H1 (cell line): ENCODE measurements around the gene DRD2. TPM values are rescaled to one million over a fixed set of nuclear protein-coding genes. Genes with fewer than 3 reads are reported as not detected.

Source experiments
- CTCF ChIA-PET: fragments of 300-600 bp; sonication (Branson Sonifier 250); formaldehyde crosslinking; loops from one replicate; lab custom pipeline; 2021; ENCODE audit not compliant: partially characterized antibody; lab: Charles Lee
- POLR2A ChIA-PET: fragments of 300-600 bp; sonication (Branson Sonifier 250); formaldehyde crosslinking; loops from one replicate; lab custom pipeline; 2021; ENCODE audit warnings: inconsistent platforms; ENCODE audit not compliant: partially characterized antibody; lab: Charles Lee
- DNase-seq, 2 experiments: peaks; one replicate each; pipeline versions ENCODE4 v3.0.0 to v3.0.0-alpha.2; 2010 to 2022; ENCODE audit warnings: low spot score in 2 of 2, low read depth in 1 of 2, mixed read lengths in 1 of 2
- FAIRE-seq: peaks from 2 replicates; lab custom pipeline; 2011; peaks lifted over from hg19 to GRCh38; lab: Jason Lieb, UNC
- H2AFZ ChIP-seq: 2 replicates; pipeline ENCODE4 v1.8.1; 2012; ENCODE audit warnings: low read length, inconsistent platforms
- H2AK5ac ChIP-seq: 2 replicates; pipeline ENCODE4 v1.6.1; 2013; ENCODE audit warnings: low read depth, low read length
- H2BK120ac ChIP-seq: replicated peaks from 2 replicates; pipeline ENCODE3; 2013; ENCODE audit warnings: low read depth, low read length, inconsistent platforms
- H2BK12ac ChIP-seq: 2 replicates; pipeline ENCODE4 v1.6.1; 2013; ENCODE audit warnings: low read depth, low read length
- H2BK15ac ChIP-seq: 2 replicates; pipeline ENCODE4 v1.6.1; 2013; ENCODE audit warnings: low read length
- H2BK20ac ChIP-seq: 2 replicates; pipeline ENCODE4 v1.6.1; 2013; ENCODE audit warnings: low read length
- H2BK5ac ChIP-seq: 2 replicates; pipeline ENCODE4 v1.6.1; 2013; ENCODE audit warnings: low read depth, low read length
- H3K14ac ChIP-seq: 2 replicates; pipeline ENCODE4 v1.6.1; 2013; ENCODE audit warnings: inconsistent platforms; ENCODE audit not compliant: insufficient read length
- H3K18ac ChIP-seq: 2 replicates; pipeline ENCODE4 v1.6.1; 2013; ENCODE audit warnings: low read length; ENCODE audit errors: extremely low read depth
- H3K23ac ChIP-seq: 2 replicates; pipeline ENCODE4 v1.6.1; 2013; ENCODE audit warnings: inconsistent platforms; ENCODE audit not compliant: insufficient read length
- H3K23me2 ChIP-seq: 2 replicates; pipeline ENCODE4 v1.6.1; 2013; ENCODE audit warnings: low read depth, low read length
- H3K27ac ChIP-seq: 2 replicates; pipeline ENCODE4 v1.6.1; 2011; ENCODE audit warnings: low read depth, low read length, inconsistent platforms
- H3K27me3 ChIP-seq, 4 experiments: replicated peaks in 1 of 4; 1 replicate in 1 of 4; 2 replicates in 3 of 4; pipeline versions ENCODE4 v1.6.1 to v1.8.1; 2011 to 2013; ENCODE audit warnings: low read length in 3 of 4, mild to moderate bottlenecking in 3 of 4, inconsistent platforms in 2 of 4, mixed read lengths in 2 of 4, moderate library complexity in 1 of 4; ENCODE audit not compliant: control insufficient read depth in 3 of 4, insufficient read depth in 3 of 4; ENCODE audit errors: extremely low read depth in 1 of 4
- H3K36me3 ChIP-seq, 4 experiments: 2 replicates each; pipeline versions ENCODE4 v1.6.1 to v1.8.1; 2011 to 2013; ENCODE audit warnings: mild to moderate bottlenecking in 4 of 4, low read length in 3 of 4, moderate library complexity in 2 of 4, control low read depth in 1 of 4, inconsistent platforms in 1 of 4; ENCODE audit not compliant: insufficient read depth in 4 of 4, control insufficient read depth in 2 of 4
- H3K4ac ChIP-seq: replicated peaks from 2 replicates; pipeline ENCODE3; 2013; ENCODE audit warnings: low read length, low read depth, mixed read lengths, inconsistent platforms; ENCODE audit not compliant: insufficient read length
- H3K4me1 ChIP-seq, 4 experiments: replicated peaks in 1 of 4; 1 replicate in 1 of 4; 2 replicates in 3 of 4; pipeline versions ENCODE4 v1.6.1 to v1.8.1; 2011 to 2013; ENCODE audit warnings: low read length in 3 of 4, inconsistent platforms in 2 of 4, mixed read lengths in 1 of 4; ENCODE audit not compliant: insufficient read depth in 4 of 4, control insufficient read depth in 3 of 4
- H3K4me2 ChIP-seq, 2 experiments: 2 replicates each; pipeline versions ENCODE4 v1.6.1 to v1.8.1; 2011 to 2013; ENCODE audit warnings: low read depth in 2 of 2, low read length in 2 of 2, control low read depth in 1 of 2, inconsistent platforms in 1 of 2, mild to moderate bottlenecking in 1 of 2; ENCODE audit not compliant: insufficient read depth in 1 of 2
- H3K4me3 ChIP-seq, 4 experiments: fragments of 200-600, 300-600 bp in 1 of 4; sonication (generic), shearing (Covaris generic), sonication (Bioruptor Twin) in 1 of 4; 2 replicates each; pipeline versions ENCODE4 v1.5.1 to v1.8.1; 2011 to 2016; ENCODE audit warnings: low read length in 4 of 4, low read depth in 3 of 4, control low read depth in 2 of 4, inconsistent platforms in 2 of 4, mild to moderate bottlenecking in 2 of 4, mixed read lengths in 1 of 4, moderate library complexity in 1 of 4; ENCODE audit not compliant: insufficient read depth in 2 of 4; ENCODE audit errors: extremely low read depth in 1 of 4
- H3K56ac ChIP-seq: replicated peaks from 2 replicates; pipeline ENCODE3; 2013; ENCODE audit warnings: low read depth, mild to moderate bottlenecking, mixed read lengths, low read length, inconsistent platforms; ENCODE audit not compliant: insufficient read length
- H3K79me1 ChIP-seq: 2 replicates; pipeline ENCODE4 v1.6.1; 2013; ENCODE audit warnings: low read depth, low read length, control low read depth
- H3K79me2 ChIP-seq, 2 experiments: 2 replicates each; pipeline versions ENCODE4 v1.6.1 to v1.8.1; 2012 to 2013; ENCODE audit warnings: low read length in 2 of 2, mild to moderate bottlenecking in 2 of 2, inconsistent platforms in 1 of 2; ENCODE audit not compliant: insufficient read depth in 2 of 2, control insufficient read depth in 1 of 2
- H3K9ac ChIP-seq, 4 experiments: replicated peaks in 1 of 4; 1 replicate in 1 of 4; 2 replicates in 3 of 4; pipeline versions ENCODE4 v1.6.1 to v1.8.1; 2011 to 2013; ENCODE audit warnings: low read depth in 3 of 4, low read length in 3 of 4, control low read depth in 2 of 4, mild to moderate bottlenecking in 2 of 4, moderate library complexity in 2 of 4, inconsistent platforms in 1 of 4; ENCODE audit errors: extremely low read depth in 1 of 4
- H3K9me3 ChIP-seq, 2 experiments: 2 replicates each; pipeline versions ENCODE4 v1.6.1 to v1.8.1; 2012 to 2013; ENCODE audit warnings: mild to moderate bottlenecking in 2 of 2, moderate library complexity in 2 of 2, control low read depth in 1 of 2, inconsistent platforms in 1 of 2, low read depth in 1 of 2, low read length in 1 of 2, mixed read lengths in 1 of 2; ENCODE audit not compliant: insufficient read depth in 2 of 2
- H4K20me1 ChIP-seq, 2 experiments: replicated peaks in 1 of 2; 2 replicates each; pipeline versions ENCODE3 to v1.8.1; 2011 to 2013; ENCODE audit warnings: inconsistent platforms in 2 of 2, low read length in 2 of 2, mild to moderate bottlenecking in 1 of 2; ENCODE audit not compliant: insufficient read depth in 2 of 2, control insufficient read depth in 1 of 2
- H4K5ac ChIP-seq: 2 replicates; pipeline ENCODE4 v1.6.1; 2013; ENCODE audit warnings: low read length, low read depth, mixed read lengths, inconsistent platforms; ENCODE audit not compliant: insufficient read length
- H4K8ac ChIP-seq: 2 replicates; pipeline ENCODE4 v1.8.0; 2013; ENCODE audit warnings: mild to moderate bottlenecking, moderate library complexity, low read length, inconsistent platforms; ENCODE audit not compliant: insufficient read depth; ENCODE audit errors: extremely low read depth
- H4K91ac ChIP-seq: replicated peaks from 2 replicates; pipeline ENCODE3; 2013; ENCODE audit warnings: low read length, mixed read lengths, inconsistent platforms; ENCODE audit not compliant: insufficient read length
- BCL11A ChIP-seq, 2 experiments: IDR thresholded peaks; one replicate each; pipeline ENCODE4 v1.6.1; 2011; ENCODE audit warnings: low read depth in 2 of 2, low read length in 2 of 2, mild to moderate bottlenecking in 2 of 2
- CEBPB ChIP-seq: IDR thresholded peaks from 2 replicates; pipeline ENCODE4 v1.6.1; 2012; ENCODE audit warnings: low read depth, low read length
- CREB1 ChIP-seq: IDR thresholded peaks from 2 replicates; pipeline ENCODE4 v1.6.1; 2012; ENCODE audit warnings: inconsistent platforms
- E2F6 ChIP-seq: IDR thresholded peaks from 2 replicates; pipeline ENCODE4 v1.6.1; 2012; ENCODE audit warnings: inconsistent platforms
- FOSL1 ChIP-seq: IDR thresholded peaks from 2 replicates; pipeline ENCODE4 v1.6.1; 2011; ENCODE audit warnings: mild to moderate bottlenecking, low read depth, low read length, moderate library complexity; ENCODE audit not compliant: insufficient read depth
- HDAC2 ChIP-seq, 2 experiments: fragments of 300-600 bp in 1 of 2; sonication (generic) in 1 of 2; IDR thresholded peaks; 2 replicates each; pipeline ENCODE4 v1.6.1; 2011 to 2012; ENCODE audit warnings: low read depth in 2 of 2, low read length in 2 of 2, mild to moderate bottlenecking in 2 of 2, moderate library complexity in 2 of 2, borderline replicate concordance in 1 of 2, inconsistent platforms in 1 of 2
- JUN ChIP-seq: IDR thresholded peaks from 2 replicates; pipeline ENCODE4 v1.6.1; 2011; ENCODE audit warnings: low read depth, mild to moderate bottlenecking, improper control_type of control experiment, low read length
- NANOG ChIP-seq: IDR thresholded peaks from 2 replicates; pipeline ENCODE4 v1.6.1; 2011; ENCODE audit warnings: low read length, low read depth, mild to moderate bottlenecking, inconsistent platforms; ENCODE audit not compliant: insufficient read depth, poor library complexity, severe bottlenecking
- POLR2AphosphoS5 ChIP-seq: IDR thresholded peaks from 2 replicates; pipeline ENCODE4 v1.6.1; 2011; ENCODE audit warnings: low read depth, low read length
- SIRT6 ChIP-seq: IDR thresholded peaks from one replicate; pipeline ENCODE4 v1.7.1; 2012; ENCODE audit warnings: low read length, inconsistent platforms
- SRF ChIP-seq: IDR thresholded peaks from 2 replicates; pipeline ENCODE4 v1.6.1; 2011; ENCODE audit warnings: mild to moderate bottlenecking, low read depth, low read length, moderate library complexity
- TCF12 ChIP-seq: IDR thresholded peaks from 2 replicates; pipeline ENCODE4 v1.6.1; 2011; ENCODE audit warnings: low read depth, mild to moderate bottlenecking, low read length
- WGBS, 2 experiments: shearing (Covaris generic) in 1 of 2; methylation state at CpG; one replicate each; pipeline versions ENCODE4 v1.1.6 to v1.1.7; 2013 to 2015; ENCODE audit warnings: low lambda C conversion rate in 2 of 2, mixed read lengths in 2 of 2, inconsistent platforms in 1 of 2, low coverage in 1 of 2, missing lambda C conversion rate in 1 of 2; ENCODE audit not compliant: insufficient replicate concordance in 2 of 2, insufficient coverage in 1 of 2, insufficient read length in 1 of 2; ENCODE audit errors: extremely low coverage in 1 of 2, missing lambda C conversion rate in 1 of 2; 5-methylcytosine and 5-hydroxymethylcytosine counted together
- polyA plus RNA-seq, 7 experiments: library from polyadenylated mRNA; depleted of rRNA in 3 of 7; stranded (reverse) in 5 of 7; unstranded in 2 of 7; fragments of >200 nt in 5 of 7; fragments of 200-250 nt in 2 of 7; gene quantifications; 1 replicate in 5 of 7; 2 replicates in 1 of 7; 4 replicates in 1 of 7; pipeline versions ENCODE4 v1.2.1 to v1.2.3, GENCODE V29; 2011 to 2013; ENCODE audit warnings: missing spikeins in 2 of 7, mixed read lengths in 2 of 7
- total RNA-seq: library from RNA; stranded (reverse); fragmentation: NEBNext Ultra II Directional; extraction: Animal tissue kit (Norgen Biotek cat#: 25700); gene quantifications from 2 replicates; pipeline ENCODE4 v1.2.1, GENCODE V29; 2021

The DRD2 gene
- total and polyA plus RNA-seq, 2 of the 8 experiments (the other 6 are each of a cell fraction or from before 2014, with no cell fraction given), result 0.26 to 0.41 TPM

GRCh38 chr11:113446938-113447337, 28.3 kb downstream of the DRD2 start:
- no peaks in the 10 kb centered on the region for H3K9me3 ChIP-seq
- no peak overlapping the region for H3K27ac ChIP-seq
- no peak overlapping the region for H2BK15ac ChIP-seq
- FAIRE-seq, result no peak
- no peaks in the 10 kb centered on the region for H3K23me2 ChIP-seq
- no peak overlapping the region for H3K23ac ChIP-seq
- no peak overlapping the region for H3K4me2 ChIP-seq
- H2BK20ac ChIP-seq, result no peak overlapping the region
- no peak overlapping the region for H3K4ac ChIP-seq
- no peak overlapping the region for H3K18ac ChIP-seq
- H3K9ac ChIP-seq, result no peak overlapping the region
- H3K4me3 ChIP-seq, result no peak overlapping the region
- peak overlapping the region; percentile 39; the same call in 1 of the 2 replicates for H2AFZ ChIP-seq
- H4K91ac ChIP-seq, result no peak overlapping the region
- no peak overlapping the region for H3K14ac ChIP-seq
- TF ChIP-seq POLR2AphosphoS5 (no peak), BCL11A (IDR thresholded peaks at IDR 0.05; ENCODE audit: low read depth in 2 of 2, low read length in 2 of 2) (no peak), SIRT6 (no peak), CEBPB (no peak), JUN (no peak), NANOG (no peak), FOSL1 (no peak), HDAC2 (IDR thresholded peaks at IDR 0.05; ENCODE audit: borderline replicate concordance in 1 of 2, low read depth in 2 of 2, low read length in 2 of 2) (no peak), CREB1 (no peak), E2F6 (no peak), TCF12 (no peak), SRF (no peak)
- no peaks in the 10 kb centered on the region for H3K4me1 ChIP-seq
- H2BK12ac ChIP-seq, result no peak overlapping the region
- 85% methylated on average over 6 of the region's 6 CpGs; no CpG with 5 or more reads in 1 of the 2 experiments for WGBS, 2 experiments
- H2AK5ac ChIP-seq, result no peak overlapping the region
- H3K36me3 ChIP-seq, result no peaks in the 10 kb centered on the region
- H3K56ac ChIP-seq, result no peak overlapping the region
- no peaks in the 10 kb centered on the region for H3K79me2 ChIP-seq
- H2BK120ac ChIP-seq, result no peak overlapping the region
- no peak overlapping the region for H2BK5ac ChIP-seq
- POLR2A ChIA-PET, result no interaction called here
- H4K8ac ChIP-seq, result no peak overlapping the region
- no peaks in the 10 kb centered on the region for H3K79me1 ChIP-seq
- H4K20me1 ChIP-seq, result no peaks in the 10 kb centered on the region
- H4K5ac ChIP-seq, result no peak overlapping the region
- H3K27me3 ChIP-seq, result 0 out of 7 replicates have a peak, but pooled peaks cover 0 to 2% (median 0%) of the 10 kb centered on the region in 4 experiments
- no peak for DNase-seq
- CTCF ChIA-PET, result interaction anchor here (1.6 kb wide), 1 partner anchor 31 kb away, joined by 4 read pairs; no protein-coding TSS in a partner anchor
